NCI-H2081 treated with DMSO at 0.1 percent for 48 hours (cell line): ENCODE data around the gene TSPY10.
"Not testable (repeated sequence)": the region's sequence is repeated elsewhere in the genome, so short reads cannot be mapped to it uniquely, and the experiment has no call there.

ENCODE experiments used
- DNase-seq: peaks from one replicate; lab custom pipeline; 2025; lab: John Stamatoyannopoulos, UW

Gene TSPY10

DNA sequence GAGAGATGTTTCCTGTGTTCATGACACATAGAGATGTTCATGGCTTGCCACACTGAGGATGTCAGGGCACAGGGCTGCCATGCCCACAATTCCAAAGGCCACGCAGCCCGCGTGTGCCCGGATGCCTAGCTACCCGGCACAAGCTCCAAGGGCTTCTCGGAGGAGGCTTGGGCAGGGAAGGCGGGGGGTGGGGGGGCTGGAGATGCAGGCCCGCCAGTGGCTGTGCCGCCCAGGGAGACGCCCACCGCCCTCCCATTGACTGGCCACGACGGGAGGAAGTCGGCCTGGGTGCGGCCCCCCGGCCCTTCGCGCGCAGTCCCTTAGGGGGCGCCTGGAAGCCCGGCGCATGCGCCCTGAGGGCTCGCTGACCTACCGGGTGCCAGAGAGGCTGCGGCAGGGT lies at the start of gene TSPY10:
TSPY10 (plus strand) TSS at position 301 of the 400 bp plus-strand sequence; CDS start at position 347, 46 bp downstream.
- not testable (repeated sequence) for DNase-seq

DNA sequence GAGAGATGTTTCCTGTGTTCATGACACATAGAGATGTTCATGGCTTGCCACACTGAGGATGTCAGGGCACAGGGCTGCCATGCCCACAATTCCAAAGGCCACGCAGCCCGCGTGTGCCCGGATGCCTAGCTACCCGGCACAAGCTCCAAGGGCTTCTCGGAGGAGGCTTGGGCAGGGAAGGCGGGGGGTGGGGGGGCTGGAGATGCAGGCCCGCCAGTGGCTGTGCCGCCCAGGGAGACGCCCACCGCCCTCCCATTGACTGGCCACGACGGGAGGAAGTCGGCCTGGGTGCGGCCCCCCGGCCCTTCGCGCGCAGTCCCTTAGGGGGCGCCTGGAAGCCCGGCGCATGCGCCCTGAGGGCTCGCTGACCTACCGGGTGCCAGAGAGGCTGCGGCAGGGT lies 40.7 kb upstream of the TSPY10 start, which contains the start of gene TSPY9:
TSPY9 (plus strand) TSS at position 301 of the 400 bp plus-strand sequence; CDS start at position 347, 46 bp downstream.
- not testable (repeated sequence) for DNase-seq

DNA sequence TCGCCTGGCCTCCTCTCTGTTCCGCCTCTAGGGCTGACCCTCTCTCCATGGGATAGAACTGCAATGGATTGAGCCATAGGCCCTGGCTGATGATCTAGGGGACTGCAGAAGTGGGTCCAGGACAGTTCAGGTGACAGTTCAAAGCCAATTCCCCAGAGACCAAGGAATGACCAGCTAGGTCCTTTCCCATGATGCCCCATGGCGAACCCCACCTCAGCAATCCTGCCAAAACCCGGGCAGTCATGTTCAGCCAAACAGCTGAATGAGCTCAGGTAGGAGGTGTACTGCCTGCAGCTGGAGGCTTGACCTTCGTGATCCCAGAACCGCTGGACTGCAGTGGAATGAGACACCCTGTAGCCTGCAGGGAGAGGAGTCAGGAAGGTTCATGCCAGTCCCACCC lies 23.3 kb upstream of the TSPY10 start:
- not testable (repeated sequence) for DNase-seq

- DNase-seq, result not testable (repeated sequence)
Measured at GRCh38 chrY:9516287-9516686, 11.4 kb upstream of the TSPY10 start.
